Stimulated activated CD4-positive, alpha-beta T cell treated with anti-CD3 and anti-CD28 coated beads, Interleukin-15, amount 100 ng/mL, for 1 hour (primary cell): ENCODE results near the gene FKBP14.
A peak's percentile ranks its signal among the peaks of the same experiment; 100 is the strongest.

ENCODE experiments used
- DNase-seq, 2 donors: peaks; one replicate each; pipeline ENCODE4 v3.0.0-alpha.2; 2020; ENCODE audit warnings: low read depth in 1 of 2, low spot score in 1 of 2

The FKBP14 gene

GRCh38 chr7:30026229-30027064, at the start of gene FKBP14:
FKBP14 (minus strand) TSS chr7:30026702; CDS start chr7:30026508, 194 bp downstream.
- DNase-seq, result peak; percentile 74 to 76

DNA sequence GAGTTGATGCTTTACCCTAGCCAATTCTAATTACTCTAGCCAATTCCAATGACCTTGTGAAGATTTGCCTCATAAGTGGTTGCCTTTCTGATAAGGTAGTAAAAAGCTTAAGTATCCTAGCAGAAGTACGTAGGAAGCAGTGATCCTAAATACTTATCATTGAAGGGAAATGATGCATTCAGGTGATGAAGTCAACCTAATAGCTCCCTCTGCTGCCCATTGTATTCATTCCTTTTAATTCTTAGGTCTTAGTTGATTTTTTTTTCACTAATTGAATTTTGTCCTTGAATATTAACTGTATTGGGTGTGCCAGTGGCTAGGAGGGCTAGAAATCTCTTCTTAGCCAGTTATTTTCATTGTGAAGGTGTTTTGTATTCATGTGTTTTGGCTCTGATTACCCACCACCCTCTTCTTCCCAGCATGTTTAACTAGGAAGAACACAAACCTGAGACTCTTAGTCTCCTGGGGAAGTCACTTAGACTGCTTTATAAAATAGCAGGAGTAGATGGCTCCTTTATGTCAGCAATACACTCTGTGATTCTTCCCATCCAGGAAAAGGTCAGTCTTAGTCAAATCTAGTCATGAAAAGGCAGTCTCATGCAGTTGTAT, 48.0 kb upstream of the FKBP14 start:
- DNase-seq, result no peak

DNA sequence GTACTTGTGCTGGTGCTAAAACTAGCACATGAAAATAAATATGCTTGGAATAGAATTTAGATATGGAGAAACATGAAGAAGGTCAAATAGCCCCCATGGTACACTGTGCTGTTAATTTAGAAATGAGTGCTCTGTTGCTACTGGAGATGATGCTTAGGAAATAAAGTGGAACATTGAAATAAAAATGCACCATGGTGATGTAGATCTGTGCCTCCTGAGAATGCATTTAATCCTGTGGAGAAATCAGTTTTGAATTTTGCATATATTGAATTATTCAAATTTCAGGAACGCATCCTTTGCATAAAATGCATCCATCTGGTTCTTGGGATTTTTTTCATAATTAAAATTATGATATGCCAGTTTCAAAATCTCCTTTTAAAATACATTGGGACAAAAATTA, 46.2 kb upstream of the FKBP14 start:
- DNase-seq, result no peak

GRCh38 chr7:30070052-30070451, 43.5 kb upstream of the FKBP14 start:
- no peak for DNase-seq

GRCh38 chr7:30069096-30069867, 42.8 kb upstream of the FKBP14 start:
- DNase-seq, result no peak

DNA sequence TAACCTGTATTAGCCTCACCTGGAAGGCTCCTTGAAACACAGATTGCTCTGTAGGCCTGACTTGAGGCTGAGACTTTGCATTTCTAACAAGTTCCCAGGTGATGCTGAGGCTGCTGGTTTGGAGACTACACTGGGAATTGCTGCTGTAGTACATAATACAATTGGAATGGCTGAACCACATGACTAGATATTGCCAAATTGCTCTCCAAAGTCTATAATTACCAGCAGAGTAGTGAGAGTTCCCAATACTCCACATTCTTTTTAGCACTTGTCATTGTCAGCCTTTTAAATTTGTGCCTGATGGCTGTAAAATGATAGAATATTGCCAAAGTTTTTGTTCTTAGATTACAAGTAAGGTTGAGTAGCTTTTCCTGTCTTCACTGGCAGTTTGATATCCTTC, 41.6 kb upstream of the FKBP14 start:
- no peak for DNase-seq

DNA sequence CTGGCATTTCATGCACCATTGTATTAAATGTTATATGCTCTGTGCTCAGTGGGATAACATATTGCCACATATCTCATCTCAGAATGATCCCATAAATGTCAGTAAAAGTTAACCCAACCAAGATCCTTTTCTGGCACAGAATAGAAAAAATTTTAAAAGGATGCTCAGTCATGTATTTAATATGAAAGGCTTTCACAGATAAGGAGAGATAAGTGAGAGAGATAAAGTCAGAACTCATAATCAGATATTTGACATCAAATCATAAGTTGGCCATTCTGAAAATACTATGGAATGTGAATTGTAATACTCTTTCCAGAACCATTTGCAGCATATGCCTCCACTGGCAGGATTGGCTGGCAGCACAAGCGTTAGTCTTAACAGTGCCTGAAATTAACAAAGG, 40.2 kb upstream of the FKBP14 start:
- DNase-seq, result no peak

DNA sequence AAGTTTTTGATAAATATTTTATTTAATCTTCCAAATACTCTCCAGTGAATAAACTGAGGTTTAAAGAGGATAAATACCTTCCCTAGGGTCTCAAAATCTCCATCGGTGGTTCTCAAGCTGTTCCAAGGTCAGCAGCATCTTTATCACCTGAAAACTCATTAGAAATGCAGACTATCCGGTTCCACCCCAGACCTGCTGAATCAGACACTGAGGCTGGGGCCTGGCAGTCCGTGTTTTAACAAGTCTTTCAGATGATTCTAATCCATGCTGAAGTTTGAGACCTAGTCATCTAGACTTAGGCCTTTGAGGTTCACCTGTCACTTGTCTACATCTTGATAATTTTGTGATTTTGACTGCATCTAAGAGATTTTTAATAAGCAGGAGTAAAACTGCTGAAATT, 39.2 kb upstream of the FKBP14 start:
- no peak for DNase-seq

GRCh38 chr7:30062587-30062986, 36.1 kb upstream of the FKBP14 start:
- no peak for DNase-seq

DNA sequence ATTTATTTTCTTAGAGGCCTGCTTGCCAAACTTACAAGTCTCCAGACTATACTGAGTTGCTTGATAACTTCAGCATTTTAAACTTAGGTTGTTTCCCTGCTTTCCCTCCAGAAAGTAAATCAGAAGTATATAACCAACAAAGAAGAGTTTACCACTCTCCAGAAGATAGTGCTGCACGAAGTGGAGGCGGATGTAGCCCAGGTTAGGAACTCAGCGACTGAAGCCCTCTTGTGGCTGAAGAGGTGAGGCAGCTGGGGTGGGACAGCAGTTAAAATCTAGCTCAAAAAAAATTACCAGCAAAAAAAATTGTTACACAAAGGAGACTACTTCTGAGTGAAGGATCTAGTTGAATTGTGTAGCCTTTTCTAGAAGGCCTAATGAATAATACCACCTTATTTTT, 35.3 kb upstream of the FKBP14 start:
- peak in 1 of 2 donors; percentile 1 for DNase-seq

DNA sequence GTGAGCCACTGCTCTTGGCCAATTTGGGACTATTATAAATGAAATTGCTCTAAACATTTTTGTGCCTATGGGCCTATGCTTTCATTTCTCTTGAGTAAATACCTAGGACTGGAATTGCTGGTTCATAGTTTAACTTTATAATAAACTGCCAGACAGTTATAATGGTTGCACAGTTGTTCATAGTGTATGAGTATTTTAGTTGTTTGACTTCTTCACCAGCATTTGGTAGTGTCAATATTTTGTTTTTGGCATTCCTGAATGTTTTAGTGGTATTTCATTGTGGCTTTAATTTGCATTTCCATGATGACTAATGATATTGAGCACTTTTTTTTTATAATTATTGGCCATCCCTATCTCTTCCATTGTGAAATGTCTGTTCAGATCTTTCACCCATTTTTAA, 31.2 kb upstream of the FKBP14 start:
- no peak for DNase-seq

DNA sequence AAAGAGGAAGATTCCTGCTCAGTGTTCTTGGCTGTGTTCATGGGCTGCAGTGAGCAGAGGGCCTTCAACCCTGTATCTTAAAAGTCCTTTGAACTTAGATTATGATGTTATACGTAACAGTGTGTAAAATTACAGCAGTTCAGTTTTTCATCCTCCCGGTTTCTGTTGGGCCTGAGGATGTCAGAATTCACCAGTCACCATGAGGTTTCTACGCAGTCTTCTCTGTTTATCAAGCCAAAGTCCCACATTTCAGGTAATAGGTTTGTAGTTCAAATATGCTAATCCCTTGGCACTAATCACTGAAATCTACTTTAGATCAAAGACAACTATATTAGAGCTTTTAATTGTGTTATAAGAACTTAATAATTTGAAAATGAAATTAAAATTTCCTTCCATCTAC, 26.6 kb upstream of the FKBP14 start:
- no peak for DNase-seq

DNA sequence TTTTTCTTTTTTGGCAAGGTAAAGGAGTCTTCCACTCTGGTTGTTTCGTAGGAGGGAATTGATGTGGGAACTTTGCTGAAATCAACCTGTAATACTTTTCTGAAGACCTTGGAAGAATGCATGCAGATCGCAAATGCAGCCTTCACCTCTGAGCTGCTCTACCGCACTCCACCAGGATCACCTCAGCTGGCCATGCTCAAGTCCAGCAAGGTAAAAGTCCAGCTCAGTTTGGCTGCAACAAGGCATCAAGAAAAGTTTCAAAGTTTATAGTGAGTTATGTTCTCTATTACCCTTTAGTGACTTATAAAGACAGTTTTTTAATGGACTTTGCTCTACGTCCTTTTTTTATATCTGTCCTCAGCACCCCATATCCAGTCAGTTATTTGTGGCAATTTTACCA, 22.7 kb upstream of the FKBP14 start:
- DNase-seq, result no peak

GRCh38 chr7:30048582-30048981, 22.1 kb upstream of the FKBP14 start:
- no peak for DNase-seq

GRCh38 chr7:30047124-30047523, 20.6 kb upstream of the FKBP14 start:
- DNase-seq, result no peak

GRCh38 chr7:30046127-30046770, 19.7 kb upstream of the FKBP14 start:
- no peak for DNase-seq

DNA sequence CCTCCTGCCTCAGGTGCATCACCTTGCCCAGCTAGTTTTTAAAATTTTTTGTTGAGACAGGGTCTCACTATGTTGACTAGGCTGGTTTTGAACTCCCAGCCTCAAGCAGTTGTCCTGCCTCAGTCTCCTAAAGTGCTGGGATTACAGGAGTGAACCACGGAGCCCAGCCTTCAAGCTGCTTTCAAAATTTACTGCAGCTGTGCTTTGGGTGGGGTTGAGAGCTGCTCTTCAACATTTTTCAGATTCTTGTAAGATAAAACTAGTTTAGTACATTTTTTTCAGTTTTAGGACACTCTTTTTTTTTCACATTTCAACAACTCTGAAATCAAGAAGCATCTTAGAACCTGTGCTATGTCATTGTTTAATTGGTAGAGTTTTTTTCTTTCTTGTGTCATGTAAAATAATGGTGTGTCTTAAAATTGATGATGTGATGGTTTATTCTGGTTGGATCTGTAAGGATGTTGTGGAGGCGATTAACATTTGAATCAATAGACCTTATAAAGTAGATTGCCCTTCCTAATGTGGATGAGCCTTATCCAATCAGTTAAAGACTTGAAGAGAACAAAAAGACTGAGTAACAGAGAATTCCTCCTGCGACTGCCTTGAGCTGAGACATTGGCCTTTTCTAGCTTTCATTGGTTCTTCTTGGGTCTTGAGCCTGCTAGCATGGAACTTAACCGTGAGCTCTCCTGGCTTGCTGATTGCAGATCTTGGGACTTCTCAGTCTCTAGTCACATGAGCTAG, 15.2 kb upstream of the FKBP14 start:
- DNase-seq, result no peak

DNA sequence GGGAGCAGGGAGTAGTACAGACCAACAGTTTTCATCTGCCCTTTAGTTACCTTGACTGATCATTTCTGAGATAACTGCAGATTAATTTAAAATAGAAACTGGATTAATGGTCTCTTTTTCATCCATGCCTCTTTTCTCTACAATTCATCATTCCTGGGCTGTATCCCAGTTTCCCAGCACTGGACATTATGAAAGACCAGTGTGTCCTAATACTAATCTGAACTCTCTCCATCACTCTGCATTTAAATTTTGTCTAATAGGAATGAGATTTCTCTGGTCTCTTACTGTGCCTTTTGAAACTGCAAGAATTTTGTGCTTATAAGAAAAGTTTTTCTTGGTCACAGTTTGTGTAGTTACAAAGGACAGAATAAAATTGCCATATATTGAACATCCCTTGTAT, 14.4 kb upstream of the FKBP14 start:
- DNase-seq, result no peak

- no peak for DNase-seq
Observed at GRCh38 chr7:30038196-30038980, 11.9 kb upstream of the FKBP14 start.

DNA sequence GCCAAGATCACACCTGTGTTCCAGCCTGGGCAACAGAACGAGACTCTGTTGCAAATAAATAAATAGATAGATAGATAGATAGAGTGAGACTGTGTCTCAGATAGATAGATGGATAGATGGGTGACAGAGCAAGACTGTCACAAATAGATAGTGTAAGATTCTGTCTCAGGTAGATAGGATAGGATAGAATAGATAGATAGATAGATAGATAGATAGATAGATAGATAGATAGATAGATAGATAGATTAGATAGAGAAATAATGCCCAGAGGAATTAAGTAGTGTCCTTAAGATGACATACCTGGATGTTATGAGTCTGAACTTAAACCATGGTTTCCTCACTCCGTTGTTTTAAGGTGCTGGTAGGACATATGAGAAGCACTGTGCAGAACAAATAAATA, 9.7 kb upstream of the FKBP14 start:
- no peak for DNase-seq
